Panc1 (cell line): Measurements from ENCODE around the gene NEB. TPM values are rescaled to one million over a fixed set of nuclear protein-coding genes. Genes with fewer than 3 reads are reported as not detected.

Experiments
- ATAC-seq: fragments of 200-7000 bp; cut with Tn5 transposase; 2 replicates; pipeline ENCODE4 v1.9.1; 2020; ENCODE audit warnings: mild to moderate bottlenecking, moderate library complexity
- BruUV-seq: library from RNA; stranded (reverse); fragments of 400-500 nt; replicated peaks from 2 replicates; lab custom pipeline; 2021; lab: Mats Ljungman, UMichigan
- CTCF ChIA-PET: fragments of 300-600 bp; sonication (Branson Sonifier 250); formaldehyde crosslinking; loops from one replicate; lab custom pipeline; 2022; ENCODE audit warnings: antibody characterized with exemption; lab: Charles Lee
- POLR2A ChIA-PET: fragments of 300-600 bp; sonication (Branson Sonifier 250); formaldehyde crosslinking; loops from one replicate; lab custom pipeline; 2022; ENCODE audit warnings: antibody characterized with exemption; lab: Charles Lee
- DNase-seq: peaks from one replicate; pipeline ENCODE4 v3.0.0-alpha.2; 2010; ENCODE audit warnings: low read depth, low spot score
- H3K27ac ChIP-seq: 2 replicates; pipeline ENCODE4 v1.5.1; 2011; ENCODE audit warnings: mild to moderate bottlenecking, low read length, inconsistent platforms
- H3K27me3 ChIP-seq: fragments of 200-500 bp; sonication (Bioruptor generic); 2 replicates; pipeline ENCODE4 v1.6.0; 2014; ENCODE audit warnings: low read length, inconsistent platforms; ENCODE audit not compliant: control insufficient read depth, insufficient read depth
- H3K36me3 ChIP-seq: fragments of 200-500 bp; sonication (Bioruptor generic); 2 replicates; pipeline ENCODE4 v1.5.1; 2014; ENCODE audit warnings: inconsistent platforms, mild to moderate bottlenecking, low read length, moderate library complexity; ENCODE audit not compliant: control insufficient read depth, insufficient read depth
- H3K4me1 ChIP-seq: 2 replicates; pipeline ENCODE4 v1.5.1; 2011; ENCODE audit warnings: inconsistent platforms, mild to moderate bottlenecking, low read length, moderate library complexity; ENCODE audit not compliant: control insufficient read depth, insufficient read depth
- H3K4me3 ChIP-seq, 2 experiments: 2 replicates each; pipeline ENCODE4 v1.5.1; 2011 to 2012; ENCODE audit warnings: low read depth in 2 of 2, low read length in 2 of 2, mild to moderate bottlenecking in 2 of 2, inconsistent platforms in 1 of 2, moderate library complexity in 1 of 2
- H3K9me3 ChIP-seq: fragments of 200-500 bp; sonication (Bioruptor generic); 2 replicates; pipeline ENCODE4 v1.5.1; 2014; ENCODE audit warnings: low read depth, mild to moderate bottlenecking, inconsistent platforms, low read length, moderate library complexity; ENCODE audit not compliant: control insufficient read depth, insufficient read depth
- POLR2AphosphoS5 ChIP-seq: IDR thresholded peaks from 2 replicates; pipeline ENCODE4 v1.6.1; 2012; ENCODE audit warnings: mild to moderate bottlenecking, low read depth, low read length, moderate library complexity
- REST ChIP-seq, 2 experiments: IDR thresholded peaks; 2 replicates each; pipeline ENCODE4 v1.6.1; 2011 to 2012; ENCODE audit warnings: low read depth in 2 of 2, control low read depth in 1 of 2, low read length in 1 of 2, mild to moderate bottlenecking in 1 of 2, moderate library complexity in 1 of 2; ENCODE audit not compliant: insufficient read depth in 1 of 2
- SIN3A ChIP-seq: IDR thresholded peaks from 2 replicates; pipeline ENCODE4 v1.6.1; 2012; ENCODE audit warnings: low read depth, mild to moderate bottlenecking, low read length, moderate library complexity, borderline replicate concordance; ENCODE audit not compliant: insufficient read depth
- TCF7L2 ChIP-seq: IDR thresholded peaks from 2 replicates; pipeline ENCODE4 v1.6.1; 2011; ENCODE audit warnings: mild to moderate bottlenecking, low read depth, low read length, inconsistent platforms
- in situ Hi-C: cut with HindIII; loops from 2 replicates; pipeline ENCODE4 v1.10.0; 2016; ENCODE audit warnings: low sequenced_read_pairs, low pct_unique_long_range_greater_than_20kb
- intact Hi-C: fragments of 100-400 bp; cut with micrococcal nuclease; formaldehyde crosslinking; loops from one replicate; pipeline ENCODE4 v1.10.0; 2022; ENCODE audit not compliant: unreplicated experiment
- total RNA-seq: library from RNA; stranded (reverse); gene quantifications from one replicate; pipeline ENCODE4 v1.2.1, GENCODE V29; 2021; ENCODE audit not compliant: unreplicated experiment
- TF ChIP-seq, protein P1 (sequence below): fragments of 450-650 bp; IDR thresholded peaks from 2 replicates; pipeline ENCODE4 v1.5.1; 2017; ENCODE audit warnings: mild to moderate bottlenecking

NEB gene
- total RNA-seq, 1 experiment from 2014 or later: 0.10 TPM

GRCh38 chr2:151654085-151654484, 80.2 kb downstream of the NEB start:
- no peak for ATAC-seq

DNA sequence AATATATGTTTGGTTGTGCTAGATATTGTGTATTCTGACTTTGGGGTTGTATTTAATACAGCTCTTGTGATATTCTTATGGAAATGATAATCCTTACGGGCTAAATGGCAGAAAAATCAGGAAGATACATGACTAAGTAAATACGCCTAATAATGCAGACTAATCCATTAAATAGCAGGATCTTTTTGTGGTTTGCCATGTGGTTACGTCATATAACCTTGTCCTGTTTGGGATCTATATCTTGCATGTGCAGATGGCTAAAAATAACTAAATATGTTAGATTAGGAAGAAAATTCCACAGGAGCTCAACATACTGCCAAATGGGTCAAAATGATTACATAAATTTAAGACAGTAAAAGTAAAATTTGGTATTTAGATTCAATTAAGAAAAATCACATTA, 83.0 kb downstream of the NEB start:
- ChIA-PET POLR2A (no interaction called here), CTCF (interaction anchor here (0.6 kb wide), 1 partner anchor 364 kb away, joined by 3 read pairs; no protein-coding TSS in a partner anchor)
- no peak overlapping the region for H3K4me3 ChIP-seq
- BruUV-seq: no TSS peak
- DNase-seq (no peak), ATAC-seq (no peak)
- in situ Hi-C loops: no loop called here
- intact Hi-C loops: no loop called here
- no peaks in the 10 kb centered on the region for H3K4me1 ChIP-seq
- no peak overlapping the region for H3K27ac ChIP-seq
- H3K27me3 ChIP-seq: peaks cover 12% of the 10 kb centered on the region; the same call in 1 of the 2 replicates
- no peaks in the 10 kb centered on the region for H3K9me3 ChIP-seq
- H3K36me3 ChIP-seq: no peaks in the 10 kb centered on the region
- TF ChIP-seq POLR2AphosphoS5 (no peak), REST (IDR thresholded peaks at IDR 0.05; ENCODE audit: insufficient read depth in 1 of 2, low read depth in 2 of 2, low read length in 1 of 2) (no peak), TCF7L2 (no peak), SIN3A (no peak)
- TF ChIP-seq, protein P1, sequence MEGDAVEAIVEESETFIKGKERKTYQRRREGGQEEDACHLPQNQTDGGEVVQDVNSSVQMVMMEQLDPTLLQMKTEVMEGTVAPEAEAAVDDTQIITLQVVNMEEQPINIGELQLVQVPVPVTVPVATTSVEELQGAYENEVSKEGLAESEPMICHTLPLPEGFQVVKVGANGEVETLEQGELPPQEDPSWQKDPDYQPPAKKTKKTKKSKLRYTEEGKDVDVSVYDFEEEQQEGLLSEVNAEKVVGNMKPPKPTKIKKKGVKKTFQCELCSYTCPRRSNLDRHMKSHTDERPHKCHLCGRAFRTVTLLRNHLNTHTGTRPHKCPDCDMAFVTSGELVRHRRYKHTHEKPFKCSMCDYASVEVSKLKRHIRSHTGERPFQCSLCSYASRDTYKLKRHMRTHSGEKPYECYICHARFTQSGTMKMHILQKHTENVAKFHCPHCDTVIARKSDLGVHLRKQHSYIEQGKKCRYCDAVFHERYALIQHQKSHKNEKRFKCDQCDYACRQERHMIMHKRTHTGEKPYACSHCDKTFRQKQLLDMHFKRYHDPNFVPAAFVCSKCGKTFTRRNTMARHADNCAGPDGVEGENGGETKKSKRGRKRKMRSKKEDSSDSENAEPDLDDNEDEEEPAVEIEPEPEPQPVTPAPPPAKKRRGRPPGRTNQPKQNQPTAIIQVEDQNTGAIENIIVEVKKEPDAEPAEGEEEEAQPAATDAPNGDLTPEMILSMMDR: no peak

More at GRCh38 chr2:151654085-151654484, 80.2 kb downstream of the NEB start:
- H3K27ac ChIP-seq: no peak overlapping the region
- no TSS peak for BruUV-seq
- in situ Hi-C loops (no loop called here), intact Hi-C loops (no loop called here)
- TF ChIP-seq TCF7L2: no peak
- TF ChIP-seq POLR2AphosphoS5: no peak
- no peak for TF ChIP-seq REST (IDR thresholded peaks at IDR 0.05; ENCODE audit: insufficient read depth in 1 of 2, low read depth in 2 of 2, low read length in 1 of 2)
- no peak for TF ChIP-seq SIN3A
- TF ChIP-seq, protein P1: no peak
- no peak overlapping the region for H3K4me3 ChIP-seq
- CTCF ChIA-PET: no interaction called here
- H3K27me3 ChIP-seq: peaks cover 12% of the 10 kb centered on the region; the same call in 1 of the 2 replicates
- POLR2A ChIA-PET: no interaction called here
- H3K9me3 ChIP-seq: no peaks in the 10 kb centered on the region
- no peaks in the 10 kb centered on the region for H3K4me1 ChIP-seq
- no peak for DNase-seq
- H3K36me3 ChIP-seq: no peaks in the 10 kb centered on the region
